GM18873 (cell line): ENCODE results near the gene ITGBL1.

Source experiments
- ATAC-seq: cut with Tn5 transposase; IDR thresholded peaks from one replicate; pipeline ENCODE4 v1.9.1; 2021; ENCODE audit warnings: mild to moderate bottlenecking, moderate library complexity, moderate number of reproducible peaks; ENCODE audit not compliant: unreplicated experiment, low FRiP score

ITGBL1 gene

DNA sequence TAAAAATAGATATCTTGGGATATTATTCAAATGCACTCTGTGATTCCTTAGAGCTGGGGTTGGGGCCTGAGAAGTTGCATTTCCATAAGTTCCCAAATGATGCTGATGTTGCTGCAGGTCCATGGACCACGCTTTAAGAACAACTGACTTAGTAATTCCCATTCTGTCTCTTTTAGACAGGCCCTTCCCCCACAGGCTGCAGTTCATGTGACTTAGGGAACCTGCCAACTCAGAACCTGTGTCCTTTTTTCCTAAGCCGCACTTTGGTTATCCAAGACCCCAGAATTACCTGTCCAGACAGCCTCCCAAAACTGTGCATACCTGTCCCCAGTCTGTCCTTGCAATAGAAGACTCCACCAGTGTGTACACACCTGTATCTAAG lies 1.7 kb upstream of the ITGBL1 start:
- ATAC-seq, result no peak

DNA sequence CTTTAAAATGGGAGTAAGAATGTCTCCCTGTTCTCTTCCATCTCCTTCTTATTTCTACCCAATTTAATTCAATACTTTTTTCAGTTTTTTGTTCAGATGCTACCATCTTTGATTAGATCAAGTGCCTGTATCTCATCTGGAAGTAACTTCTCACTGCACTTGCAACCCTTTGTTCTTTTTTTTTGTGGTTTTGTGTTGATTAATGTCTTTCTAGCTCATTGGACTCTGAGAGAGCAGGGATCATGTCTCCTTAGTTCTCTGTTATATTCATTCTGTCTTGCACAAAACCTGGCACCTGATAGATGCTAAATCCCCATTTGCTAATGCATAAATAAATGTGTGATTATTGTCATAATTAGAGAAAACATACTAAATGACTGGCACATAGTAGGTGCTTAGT lies 834 bp upstream of the ITGBL1 start:
- no peak for ATAC-seq

DNA sequence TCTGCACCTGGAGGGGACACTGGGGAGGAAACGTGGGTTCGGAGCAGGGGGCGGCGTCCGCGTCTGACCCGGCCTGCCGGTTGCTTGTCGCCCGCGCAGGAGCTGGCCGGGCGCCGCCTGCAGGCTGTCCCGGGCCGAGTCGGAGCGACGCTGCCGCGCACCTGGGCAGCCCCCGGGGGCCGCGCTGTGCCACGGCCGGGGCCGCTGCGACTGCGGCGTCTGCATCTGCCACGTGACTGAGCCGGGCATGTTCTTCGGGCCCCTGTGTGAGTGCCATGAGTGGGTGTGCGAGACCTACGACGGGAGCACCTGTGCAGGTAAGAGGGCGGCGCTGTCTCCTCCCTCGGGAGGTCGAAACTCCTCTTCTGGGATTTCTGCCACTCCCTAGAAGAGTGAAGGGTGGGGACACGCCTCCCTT lies 1.3 kb downstream of the ITGBL1 start:
- ATAC-seq, result no peak

DNA sequence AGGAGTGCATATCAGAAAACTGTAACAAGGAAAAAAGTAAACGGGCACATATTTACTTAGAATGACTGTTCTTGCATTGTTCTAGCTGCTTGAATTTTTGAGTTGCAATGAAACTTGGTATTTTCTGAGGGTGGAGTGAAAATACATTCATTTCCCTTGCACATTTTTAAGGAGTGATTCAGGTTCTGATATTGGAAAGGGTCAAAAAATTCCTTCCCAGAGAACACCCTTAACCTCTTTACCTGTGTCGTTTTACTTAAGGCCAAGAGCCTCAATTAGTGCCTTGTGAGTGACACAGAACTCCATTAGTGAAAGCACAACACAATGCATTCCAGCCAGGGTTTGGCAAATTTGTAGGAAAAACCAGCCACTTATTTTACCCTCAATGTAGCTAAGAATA lies 2.3 kb downstream of the ITGBL1 start:
- ATAC-seq, result no peak

- no peak for ATAC-seq
Measured at GRCh38 chr13:101455863-101456262, 3.4 kb downstream of the ITGBL1 start.

DNA sequence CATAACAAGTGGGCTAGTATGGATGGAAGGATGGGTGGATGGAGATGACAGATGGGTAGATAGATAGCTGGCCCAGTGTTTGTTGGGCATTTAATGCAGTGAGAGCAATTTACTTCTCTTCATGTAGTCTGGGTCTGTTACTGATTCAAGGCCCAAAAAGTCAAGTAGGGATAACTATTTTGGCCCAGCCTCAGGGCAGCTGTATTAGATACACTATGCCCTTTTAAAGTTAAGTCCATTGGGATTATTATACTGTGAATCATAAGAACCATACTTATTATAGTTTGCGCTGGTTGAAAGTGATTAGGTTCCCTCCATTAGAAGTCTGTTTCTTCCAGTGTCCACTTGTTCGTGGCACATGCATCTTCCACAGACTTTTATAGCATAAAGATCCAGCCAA lies 4.7 kb downstream of the ITGBL1 start:
- ATAC-seq, result no peak

- no peak for ATAC-seq
Measured at GRCh38 chr13:101465877-101466276, 13.4 kb downstream of the ITGBL1 start.

GRCh38 chr13:101467415-101467814 lies 14.9 kb downstream of the ITGBL1 start:
- ATAC-seq, result no peak

DNA sequence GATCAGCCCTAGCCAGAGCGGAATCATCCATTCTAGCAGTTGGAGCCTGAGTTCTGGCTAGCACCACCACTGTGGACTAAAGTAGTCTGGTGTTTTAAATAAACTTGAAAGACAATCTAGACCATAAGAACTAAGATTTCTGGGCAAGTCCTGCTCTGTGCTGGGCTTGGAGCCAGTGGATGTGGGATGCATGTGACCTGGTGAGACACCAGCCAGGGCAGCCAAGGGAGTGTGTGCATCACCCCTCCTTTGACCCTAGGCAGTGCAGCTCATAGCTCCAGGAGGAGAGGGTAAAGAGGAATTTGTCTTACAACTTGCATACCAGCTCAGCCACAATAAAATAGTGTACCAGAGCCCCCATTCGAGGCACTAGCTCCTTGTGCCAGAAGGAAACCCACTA lies 21.0 kb downstream of the ITGBL1 start:
- no peak for ATAC-seq

DNA sequence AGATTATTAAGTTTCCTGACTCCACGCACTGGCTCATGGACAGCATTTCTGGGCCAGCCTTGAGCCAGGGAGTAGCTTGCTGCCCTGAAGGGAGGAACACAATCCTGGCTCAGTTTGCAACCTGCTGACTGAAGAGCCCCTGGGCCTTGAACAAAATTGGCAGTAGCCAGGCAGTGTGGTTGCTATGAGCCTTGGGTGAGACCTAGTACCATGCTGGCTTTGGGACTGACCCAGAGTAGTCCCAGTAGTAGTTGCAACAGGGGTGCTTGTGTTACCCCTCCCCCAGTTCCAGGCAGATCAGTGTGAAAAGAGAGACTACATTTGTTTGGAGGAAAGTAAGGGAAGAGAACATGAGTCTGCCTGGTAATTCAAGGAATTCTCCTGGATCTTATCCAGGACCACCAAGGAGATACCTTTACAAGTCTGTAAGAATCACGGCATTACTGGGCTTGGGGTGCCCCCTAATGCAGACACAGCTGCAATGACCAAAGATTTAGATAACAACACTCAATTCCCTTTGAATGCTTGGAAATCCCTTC lies 22.0 kb downstream of the ITGBL1 start:
- ATAC-seq, result no peak

GRCh38 chr13:101475536-101475935 lies 23.1 kb downstream of the ITGBL1 start:
- no peak for ATAC-seq

DNA sequence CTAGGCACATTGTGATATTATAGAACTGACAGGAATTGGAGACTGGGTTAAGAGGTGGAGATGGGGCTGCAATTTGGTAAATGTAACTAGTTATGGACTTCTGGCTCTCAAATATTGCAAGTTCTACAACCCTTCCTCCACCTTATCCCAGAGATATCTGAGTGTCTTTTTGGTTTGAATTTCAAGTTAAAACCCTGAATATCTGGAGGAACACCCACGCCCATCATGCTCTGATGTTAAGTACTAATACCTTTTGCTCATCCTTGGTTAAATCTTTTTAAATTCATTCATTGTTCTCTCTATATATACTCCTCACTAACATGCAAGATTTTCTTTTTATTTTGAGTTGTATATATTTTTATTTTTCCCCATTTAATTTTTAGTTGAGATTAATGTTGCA lies 28.9 kb downstream of the ITGBL1 start:
- no peak for ATAC-seq

- ATAC-seq, result no peak
Measured at GRCh38 chr13:101486708-101487437, 34.4 kb downstream of the ITGBL1 start.

DNA sequence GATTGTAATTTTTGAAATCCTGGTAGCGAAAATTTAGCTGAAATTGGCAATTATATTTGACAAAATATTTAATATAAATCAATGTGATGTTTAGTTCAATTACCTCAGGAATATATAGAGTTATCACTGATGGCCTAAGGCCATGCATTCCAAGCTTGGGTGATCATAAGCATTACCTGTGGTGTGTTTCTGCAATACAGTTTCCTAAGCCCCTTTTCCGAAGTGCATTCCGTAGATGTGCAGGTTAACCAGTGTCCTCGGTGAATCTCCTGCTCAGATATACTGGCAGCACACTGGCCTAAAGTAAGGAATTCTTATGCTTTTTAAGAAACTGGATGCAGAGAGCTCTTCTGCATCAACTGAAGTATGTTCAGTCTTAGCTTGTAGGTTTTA lies 35.0 kb downstream of the ITGBL1 start:
- ATAC-seq, result no peak

GRCh38 chr13:101488734-101489133 lies 36.3 kb downstream of the ITGBL1 start:
- ATAC-seq, result no peak

- no peak for ATAC-seq
Measured at GRCh38 chr13:101489643-101490405, 37.3 kb downstream of the ITGBL1 start.

DNA sequence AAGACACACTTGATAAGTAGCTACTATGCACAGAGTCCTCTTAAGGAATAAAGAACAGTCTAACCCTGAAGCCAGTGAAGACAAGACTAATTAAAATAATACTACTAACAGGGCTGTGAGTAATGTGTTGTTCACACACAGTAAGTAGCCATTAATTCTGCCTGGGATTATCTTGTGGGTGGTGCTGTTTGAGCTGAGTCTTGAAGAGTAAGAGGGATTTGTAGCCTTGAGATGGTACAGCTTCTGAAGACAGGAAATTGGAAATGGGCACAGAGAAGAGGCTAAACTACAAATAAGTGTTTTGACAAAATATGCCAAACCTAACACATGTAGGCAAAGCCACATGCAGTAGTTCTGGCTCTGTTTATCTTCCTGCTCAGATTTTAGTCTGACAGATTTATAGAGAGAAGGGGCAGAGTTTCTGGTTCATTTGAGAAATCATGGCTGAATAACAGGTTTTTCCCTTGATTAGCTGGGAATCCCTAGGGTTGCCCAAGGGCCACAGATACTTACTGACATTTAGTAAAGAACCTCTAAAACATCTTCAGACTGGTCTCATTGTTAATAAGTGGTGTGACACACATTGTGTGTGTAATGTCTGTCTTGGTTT lies 38.0 kb downstream of the ITGBL1 start:
- no peak for ATAC-seq

- no peak for ATAC-seq
Measured at GRCh38 chr13:101492251-101492910, 39.9 kb downstream of the ITGBL1 start.

DNA sequence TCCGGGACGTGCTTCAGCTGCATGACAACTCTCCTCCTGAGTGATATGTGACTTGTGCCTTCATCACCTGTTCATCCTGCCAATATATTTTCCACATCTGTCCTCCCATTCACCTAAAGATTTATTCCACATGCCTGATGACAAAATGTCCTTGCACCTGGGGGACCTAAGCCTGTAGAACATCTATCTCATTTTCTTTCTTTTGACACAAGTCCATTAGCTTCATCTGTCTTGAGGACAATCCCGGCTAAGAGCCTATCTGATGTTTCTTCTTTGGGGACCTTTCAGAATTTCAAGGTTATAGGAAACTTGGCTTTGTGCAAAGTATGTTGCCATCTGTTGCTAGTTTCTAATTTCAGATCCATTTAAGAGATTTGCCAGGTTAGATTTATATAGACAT lies 41.1 kb downstream of the ITGBL1 start:
- no peak for ATAC-seq

GRCh38 chr13:101499406-101499805 lies 46.9 kb downstream of the ITGBL1 start:
- no peak for ATAC-seq

GRCh38 chr13:101502618-101503017 lies 50.1 kb downstream of the ITGBL1 start:
- no peak for ATAC-seq
